Stomach (tissue), 9 donors: ENCODE results near the gene DLG2. TPM values are rescaled to one million over a fixed set of nuclear protein-coding genes. Genes with fewer than 3 reads are reported as not detected.

ENCODE experiments used
- DNase-seq, 2 donors: peaks; one replicate each; pipeline versions ENCODE4 v3.0.0 to v3.0.0-alpha.2; 2013 to 2019
- H3K27ac ChIP-seq, 5 donors: fragments of 200-600 bp in 4 of 5; sonication (generic) in 4 of 5; one replicate each; pipeline ENCODE4 v1.5.1; 2013 to 2019; ENCODE audit warnings: mild to moderate bottlenecking in 1 of 5, moderate library complexity in 1 of 5
- H3K27me3 ChIP-seq, 3 donors: fragments of 200-600 bp; sonication (generic); one replicate each; pipeline ENCODE4 v1.5.1; 2017 to 2019; ENCODE audit warnings: mixed run types in 1 of 3
- H3K36me3 ChIP-seq, 4 donors: fragments of 200-600 bp; sonication (generic); 1 replicate in 3 of 4; 2 replicates in 1 of 4; pipeline ENCODE4 v1.5.1; 2016 to 2019
- H3K4me1 ChIP-seq, 4 donors: fragments of 200-600 bp; sonication (generic); one replicate each; pipeline ENCODE4 v1.5.1; 2016 to 2019
- H3K4me3 ChIP-seq, 4 donors: fragments of 200-600 bp; sonication (generic) in 3 of 4; one replicate each; pipeline ENCODE4 v1.5.1; 2016 to 2019; ENCODE audit warnings: mild to moderate bottlenecking in 1 of 4
- H3K9me3 ChIP-seq, 4 donors: fragments of 200-600 bp; sonication (generic); one replicate each; pipeline ENCODE4 v1.5.1; 2016 to 2019
- EP300 ChIP-seq: sonication (generic); formaldehyde crosslinking; IDR thresholded peaks from one replicate; pipeline ENCODE4 v1.6.1; 2017; ENCODE audit warnings: antibody characterized with exemption
- POLR2A ChIP-seq, 4 donors: fragments of 450-650 bp; IDR thresholded peaks; one replicate each; pipeline ENCODE4 v1.6.1; 2016; ENCODE audit warnings: antibody characterized with exemption in 4 of 4, control low read depth in 2 of 4, mild to moderate bottlenecking in 1 of 4, moderate library complexity in 1 of 4
- POLR2AphosphoS5 ChIP-seq, 3 donors: sonication (generic); formaldehyde crosslinking; IDR thresholded peaks; one replicate each; pipeline ENCODE4 v1.6.1; 2016; ENCODE audit warnings: antibody characterized with exemption in 3 of 3
- WGBS, 5 donors: extraction: QIAGEN DNeasy Blood & Tissue Kit in 3 of 5; methylation state at CpG; one replicate each; pipeline versions ENCODE4 v1.1.5 to v1.1.7; 2013 to 2018; 5-methylcytosine and 5-hydroxymethylcytosine counted together
- intact Hi-C: fragments of 100-400 bp; cut with DNase I; formaldehyde crosslinking; loops from one replicate; pipeline ENCODE4 v1.15.1; 2023; ENCODE audit warnings: low total_unique reads
- polyA plus RNA-seq, 3 donors: library from polyadenylated mRNA; stranded (reverse); fragments of 200-250 nt; gene quantifications; one replicate each; pipeline ENCODE4 v1.2.3, GENCODE V29; 2013
- total RNA-seq, 5 donors: library from RNA; depleted of rRNA; stranded (reverse); fragments of >200 nt; gene quantifications; one replicate each; pipeline versions ENCODE4 v1.1.0 to v1.2.3, GENCODE V29; 2014 to 2016
- TF ChIP-seq, protein P1 (sequence below), 7 experiments: fragments of 450-650 bp in 4 of 7; fragments of 200-600 bp in 3 of 7; sonication (generic) in 3 of 7; IDR thresholded peaks; one replicate each; pipeline ENCODE4 v1.5.1; 2016 to 2019; ENCODE audit warnings: antibody characterized with exemption in 7 of 7, control low read depth in 2 of 7, mild to moderate bottlenecking in 1 of 7
- donor health status: healthy with polysubstance abuse.
- donor health status: Bipolar disorder and iron deficiency.
- donor health status: healthy.

Gene DLG2
- total and polyA plus RNA-seq, 8 donors: 1.3 to 19.1 (median 3.5) TPM

- H3K36me3 ChIP-seq: no peaks in the 10 kb centered on the region
- DNase-seq: peak in 1 of 2 donors; percentile 39
- no peaks in the 10 kb centered on the region for H3K4me1 ChIP-seq
- H3K27ac ChIP-seq: no peak overlapping the region
- no peak for TF ChIP-seq POLR2AphosphoS5 (IDR thresholded peaks at IDR 0.05)
- no peak for TF ChIP-seq POLR2A (IDR thresholded peaks at IDR 0.05)
- TF ChIP-seq, protein P1, sequence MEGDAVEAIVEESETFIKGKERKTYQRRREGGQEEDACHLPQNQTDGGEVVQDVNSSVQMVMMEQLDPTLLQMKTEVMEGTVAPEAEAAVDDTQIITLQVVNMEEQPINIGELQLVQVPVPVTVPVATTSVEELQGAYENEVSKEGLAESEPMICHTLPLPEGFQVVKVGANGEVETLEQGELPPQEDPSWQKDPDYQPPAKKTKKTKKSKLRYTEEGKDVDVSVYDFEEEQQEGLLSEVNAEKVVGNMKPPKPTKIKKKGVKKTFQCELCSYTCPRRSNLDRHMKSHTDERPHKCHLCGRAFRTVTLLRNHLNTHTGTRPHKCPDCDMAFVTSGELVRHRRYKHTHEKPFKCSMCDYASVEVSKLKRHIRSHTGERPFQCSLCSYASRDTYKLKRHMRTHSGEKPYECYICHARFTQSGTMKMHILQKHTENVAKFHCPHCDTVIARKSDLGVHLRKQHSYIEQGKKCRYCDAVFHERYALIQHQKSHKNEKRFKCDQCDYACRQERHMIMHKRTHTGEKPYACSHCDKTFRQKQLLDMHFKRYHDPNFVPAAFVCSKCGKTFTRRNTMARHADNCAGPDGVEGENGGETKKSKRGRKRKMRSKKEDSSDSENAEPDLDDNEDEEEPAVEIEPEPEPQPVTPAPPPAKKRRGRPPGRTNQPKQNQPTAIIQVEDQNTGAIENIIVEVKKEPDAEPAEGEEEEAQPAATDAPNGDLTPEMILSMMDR (IDR thresholded peaks at IDR 0.05): no peak
- TF ChIP-seq EP300: no peak
- H3K9me3 ChIP-seq: no peaks in the 10 kb centered on the region
- 58 to 78% (median 67%) methylated on average over 2 of the region's 2 CpGs for WGBS, 5 donors
- no peak overlapping the region for H3K4me3 ChIP-seq
- intact Hi-C loops: no loop called here
- H3K27me3 ChIP-seq: no peaks in the 10 kb centered on the region
Observed at GRCh38 chr11:85572056-85572455, 55.1 kb downstream of the DLG2 start.

GRCh38 chr11:85569525-85569924, 57.6 kb downstream of the DLG2 start:
- no peak for DNase-seq
- TF ChIP-seq, protein P1 (IDR thresholded peaks at IDR 0.05): no peak
- no peak for TF ChIP-seq POLR2A (IDR thresholded peaks at IDR 0.05)
- TF ChIP-seq EP300: no peak
- TF ChIP-seq POLR2AphosphoS5 (IDR thresholded peaks at IDR 0.05): no peak
- Histone ChIP-seq H3K36me3 (no peaks in the 10 kb centered on the region), H3K9me3 (no peaks in the 10 kb centered on the region), H3K27ac (no peak overlapping the region), H3K27me3 (no peaks in the 10 kb centered on the region), H3K4me3 (no peak overlapping the region), H3K4me1 (no peaks in the 10 kb centered on the region)
- 86 to 94% (median 92%) methylated on average over 4 of the region's 4 CpGs for WGBS, 5 donors
- intact Hi-C loops: no loop called here

DNA sequence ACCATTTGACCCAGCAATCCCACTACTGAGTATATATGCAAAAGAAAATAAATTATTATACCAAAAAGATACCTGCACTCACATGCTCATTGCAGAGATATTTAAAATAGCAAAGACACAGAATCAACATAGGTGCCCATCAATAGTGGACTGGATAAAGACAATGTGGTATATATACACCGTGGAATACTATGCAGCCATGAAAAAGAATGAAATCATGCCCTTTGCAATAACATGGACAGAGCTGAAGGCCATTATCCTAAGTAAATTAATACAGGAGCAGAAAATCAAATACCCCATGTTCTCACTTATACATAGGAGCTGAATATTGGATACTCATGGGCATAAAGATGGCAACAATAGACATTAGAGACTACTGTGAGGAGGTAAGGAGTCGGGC, 68.7 kb downstream of the DLG2 start:
- 70 to 89% (median 81%) methylated on average over 2 of the region's 2 CpGs for WGBS, 5 donors
- Histone ChIP-seq H3K27ac (no peak overlapping the region), H3K27me3 (no peaks in the 10 kb centered on the region), H3K9me3 (peaks cover 0 to 8% (median 4%) of the 10 kb centered on the region in 4 donors), H3K4me1 (no peaks in the 10 kb centered on the region), H3K36me3 (no peaks in the 10 kb centered on the region), H3K4me3 (no peak overlapping the region)
- TF ChIP-seq, protein P1 (IDR thresholded peaks at IDR 0.05): no peak
- TF ChIP-seq EP300 (no peak), POLR2AphosphoS5 (IDR thresholded peaks at IDR 0.05) (no peak), POLR2A (IDR thresholded peaks at IDR 0.05) (no peak)
- intact Hi-C loops: no loop called here
- DNase-seq: no peak

GRCh38 chr11:85551881-85552280, 75.3 kb downstream of the DLG2 start:
- TF ChIP-seq POLR2AphosphoS5 (IDR thresholded peaks at IDR 0.05) (no peak), POLR2A (IDR thresholded peaks at IDR 0.05) (no peak)
- intact Hi-C loops: no loop called here
- H3K9me3 ChIP-seq: peaks cover 0 to 11% (median 0%) of the 10 kb centered on the region in 4 donors
- 52 to 74% (median 63%) methylated on average over 1 of the region's 1 CpG for WGBS, 5 donors
- DNase-seq: no peak
- H3K27me3 ChIP-seq: no peaks in the 10 kb centered on the region
- H3K4me3 ChIP-seq: no peak overlapping the region
- H3K36me3 ChIP-seq: no peaks in the 10 kb centered on the region
- no peaks in the 10 kb centered on the region for H3K4me1 ChIP-seq
- H3K27ac ChIP-seq: no peak overlapping the region

DNA sequence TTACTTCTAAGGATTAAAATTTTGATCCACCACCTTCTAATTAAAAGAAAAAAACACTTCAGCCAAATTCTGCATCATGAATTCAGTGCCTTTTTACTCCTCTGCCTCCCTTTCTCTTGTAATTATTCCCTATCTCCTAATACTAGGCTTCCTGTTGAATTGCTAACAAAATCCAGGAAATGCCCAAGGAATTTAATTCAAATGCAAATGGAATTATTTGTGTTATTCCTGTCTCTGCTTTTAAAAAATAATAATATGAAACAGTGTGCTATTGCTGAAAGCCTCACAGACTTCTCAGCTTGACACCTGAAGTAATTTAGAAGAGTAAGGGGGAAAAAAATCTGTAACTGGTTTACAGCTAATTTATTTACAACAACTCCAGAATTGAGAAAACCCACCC, 85.5 kb downstream of the DLG2 start:
- no peaks in the 10 kb centered on the region for H3K27me3 ChIP-seq
- no peaks in the 10 kb centered on the region for H3K4me1 ChIP-seq
- H3K27ac ChIP-seq: no peak overlapping the region
- peaks cover 0 to 10% (median under 1%) of the 10 kb centered on the region in 4 donors for H3K36me3 ChIP-seq
- intact Hi-C loops: no loop called here
- no peak for TF ChIP-seq POLR2AphosphoS5 (IDR thresholded peaks at IDR 0.05)
- H3K9me3 ChIP-seq: peaks cover 0 to 11% (median 6%) of the 10 kb centered on the region in 4 donors
- H3K4me3 ChIP-seq: no peak overlapping the region
- no peak for DNase-seq
